H9 (cell line): ENCODE data around the gene EDAR. TPM values are rescaled to one million over a fixed set of nuclear protein-coding genes. Genes with fewer than 3 reads are reported as not detected.

Source experiments
- DNase-seq: peaks from one replicate; pipeline ENCODE4 v3.0.0-alpha.2; 2017
- H2AFZ ChIP-seq: one replicate; pipeline ENCODE4 v1.6.1; 2013; ENCODE audit warnings: mild to moderate bottlenecking, low read length, control low read depth, moderate library complexity
- H2AK5ac ChIP-seq: 2 replicates; pipeline ENCODE4 v1.6.1; 2013; ENCODE audit warnings: low read length, control low read depth, mixed read lengths; ENCODE audit not compliant: insufficient read length
- H2BK120ac ChIP-seq: one replicate; pipeline ENCODE4 v1.6.1; 2013; ENCODE audit warnings: low read depth, mild to moderate bottlenecking, low read length, control low read depth, inconsistent platforms; ENCODE audit not compliant: poor library complexity, severe bottlenecking
- H2BK12ac ChIP-seq: 2 replicates; pipeline ENCODE4 v1.6.1; 2013; ENCODE audit warnings: low read length, control low read depth, mixed read lengths, low read depth; ENCODE audit not compliant: insufficient read length
- H2BK15ac ChIP-seq: 2 replicates; pipeline ENCODE4 v1.6.1; 2013; ENCODE audit warnings: low read depth, low read length, control low read depth
- H2BK20ac ChIP-seq: one replicate; pipeline ENCODE4 v1.6.1; 2013; ENCODE audit warnings: low read depth, mild to moderate bottlenecking, low read length, control low read depth, inconsistent platforms; ENCODE audit not compliant: poor library complexity, severe bottlenecking
- H2BK5ac ChIP-seq: 2 replicates; pipeline ENCODE4 v1.6.1; 2013; ENCODE audit warnings: low read length, control low read depth, mixed read lengths; ENCODE audit not compliant: insufficient read length
- H3K14ac ChIP-seq: 2 replicates; pipeline ENCODE4 v1.6.1; 2013; ENCODE audit warnings: low read length, control low read depth; ENCODE audit not compliant: insufficient read depth
- H3K18ac ChIP-seq: 2 replicates; pipeline ENCODE4 v1.6.1; 2013; ENCODE audit warnings: low read depth, mild to moderate bottlenecking, mixed read lengths, low read length, control low read depth; ENCODE audit not compliant: insufficient read length
- H3K23ac ChIP-seq: 2 replicates; pipeline ENCODE4 v1.6.1; 2013; ENCODE audit warnings: low read length, control low read depth, mixed read lengths, low read depth; ENCODE audit not compliant: insufficient read length
- H3K23me2 ChIP-seq: 2 replicates; pipeline ENCODE4 v1.6.1; 2013; ENCODE audit warnings: low read depth, mild to moderate bottlenecking, mixed read lengths, low read length, control low read depth; ENCODE audit not compliant: insufficient read length, poor library complexity, severe bottlenecking
- H3K27ac ChIP-seq: 2 replicates; pipeline ENCODE4 v1.5.1; 2013; ENCODE audit warnings: low read length, control low read depth, mixed read lengths, low read depth; ENCODE audit not compliant: insufficient read length
- H3K27me3 ChIP-seq: 2 replicates; pipeline ENCODE4 v1.6.1; 2013; ENCODE audit warnings: low read length, control low read depth, inconsistent platforms; ENCODE audit not compliant: insufficient read depth
- H3K4ac ChIP-seq: 2 replicates; pipeline ENCODE4 v1.6.1; 2013; ENCODE audit warnings: low read depth, mild to moderate bottlenecking, control low read depth, inconsistent platforms, low read length, moderate library complexity
- H3K4me1 ChIP-seq: 2 replicates; pipeline ENCODE4 v1.6.1; 2013; ENCODE audit warnings: low read length, control low read depth, inconsistent platforms; ENCODE audit not compliant: insufficient read depth
- H3K4me2 ChIP-seq: 2 replicates; pipeline ENCODE4 v1.6.1; 2013; ENCODE audit warnings: low read length, control low read depth, mixed read lengths; ENCODE audit not compliant: insufficient read length, insufficient read depth
- H3K56ac ChIP-seq: 2 replicates; pipeline ENCODE4 v1.6.1; 2013; ENCODE audit warnings: low read depth, mild to moderate bottlenecking, mixed read lengths, low read length, control low read depth; ENCODE audit not compliant: insufficient read length
- H3K79me1 ChIP-seq: 2 replicates; pipeline ENCODE4 v1.6.1; 2013; ENCODE audit warnings: low read depth, mild to moderate bottlenecking, moderate library complexity, low read length, control low read depth, inconsistent platforms; ENCODE audit not compliant: insufficient read depth, poor library complexity, severe bottlenecking
- H3K79me2 ChIP-seq: 2 replicates; pipeline ENCODE4 v1.6.1; 2013; ENCODE audit warnings: low read length, control low read depth, inconsistent platforms; ENCODE audit not compliant: insufficient read depth
- H3K9ac ChIP-seq: 2 replicates; pipeline ENCODE4 v1.6.1; 2013; ENCODE audit warnings: low read length, control low read depth, mixed read lengths; ENCODE audit not compliant: insufficient read length; ENCODE audit errors: extremely low read depth
- H3K9me3 ChIP-seq: one replicate; pipeline ENCODE4 v1.6.1; 2013; ENCODE audit warnings: low read depth, low read length, inconsistent platforms; ENCODE audit not compliant: control insufficient read depth
- H3T11ph ChIP-seq: one replicate; pipeline ENCODE4 v1.6.1; 2013; ENCODE audit warnings: mild to moderate bottlenecking, low read length, control low read depth, inconsistent platforms
- H4K20me1 ChIP-seq: one replicate; pipeline ENCODE4 v1.6.1; 2013; ENCODE audit not compliant: control insufficient read depth, insufficient read length, insufficient read depth
- H4K5ac ChIP-seq: 2 replicates; pipeline ENCODE4 v1.6.1; 2013; ENCODE audit warnings: low read depth, mild to moderate bottlenecking, mixed read lengths, low read length, control low read depth; ENCODE audit not compliant: insufficient read length
- H4K8ac ChIP-seq: replicated peaks from 2 replicates; pipeline ENCODE4 v1.6.1; 2013; ENCODE audit warnings: low read length, control low read depth, mixed read lengths, low read depth; ENCODE audit not compliant: insufficient read length
- H4K91ac ChIP-seq: 2 replicates; pipeline ENCODE4 v1.6.1; 2013; ENCODE audit warnings: low read depth, mild to moderate bottlenecking, moderate library complexity, mixed read lengths, low read length, control low read depth; ENCODE audit not compliant: insufficient read length
- H3K27ac Mint-ChIP-seq, 3 experiments: 2 replicates in 2 of 3; 3 replicates in 1 of 3; pipeline ENCODE4 v1.8.0; 2020 to 2021; ENCODE audit warnings: mixed read lengths in 3 of 3, mild to moderate bottlenecking in 1 of 3, moderate library complexity in 1 of 3
- H3K27me3 Mint-ChIP-seq: 2 replicates; pipeline ENCODE4 v1.8.0; 2021; ENCODE audit warnings: low read depth, mild to moderate bottlenecking, moderate library complexity, mixed read lengths
- H3K36me3 Mint-ChIP-seq, 3 experiments: 2 replicates in 2 of 3; 3 replicates in 1 of 3; pipeline ENCODE4 v1.8.0; 2020 to 2021; ENCODE audit warnings: low read depth in 3 of 3, mixed read lengths in 3 of 3; ENCODE audit not compliant: insufficient read depth in 1 of 3
- H3K4me1 Mint-ChIP-seq, 2 experiments: 2 replicates each; pipeline ENCODE4 v1.8.0; 2020; ENCODE audit warnings: mixed read lengths in 2 of 2
- H3K4me3 Mint-ChIP-seq, 2 experiments: 2 replicates in 1 of 2; 3 replicates in 1 of 2; pipeline ENCODE4 v1.8.0; 2020 to 2021; ENCODE audit warnings: mild to moderate bottlenecking in 2 of 2, mixed read lengths in 2 of 2, moderate library complexity in 1 of 2
- H3K9me3 Mint-ChIP-seq, 2 experiments: 2 replicates in 1 of 2; 3 replicates in 1 of 2; pipeline ENCODE4 v1.8.0; 2020; ENCODE audit warnings: mild to moderate bottlenecking in 2 of 2, mixed read lengths in 2 of 2, moderate library complexity in 1 of 2
- WGBS: extraction: QIAGEN DNeasy Blood & Tissue Kit; methylation state at CpG from one replicate; pipeline ENCODE4 v1.1.7; 2013; ENCODE audit warnings: missing lambda C conversion rate, low lambda C conversion rate, mixed read lengths; ENCODE audit not compliant: insufficient read length; ENCODE audit errors: extremely low coverage; 5-methylcytosine and 5-hydroxymethylcytosine counted together
- total RNA-seq: library from RNA; stranded (reverse); gene quantifications from 2 replicates; pipeline ENCODE4 v1.2.1, GENCODE V29; 2021
- TF ChIP-seq, protein P1 (sequence below): fragments of 200-600 bp; sonication (generic); conservative IDR thresholded peaks from 3 replicates; pipeline ENCODE4 v1.8.0; 2021; ENCODE audit warnings: antibody characterized with exemption, mild to moderate bottlenecking

Gene EDAR
- total RNA-seq, 1 experiment from 2014 or later = not detected

DNA sequence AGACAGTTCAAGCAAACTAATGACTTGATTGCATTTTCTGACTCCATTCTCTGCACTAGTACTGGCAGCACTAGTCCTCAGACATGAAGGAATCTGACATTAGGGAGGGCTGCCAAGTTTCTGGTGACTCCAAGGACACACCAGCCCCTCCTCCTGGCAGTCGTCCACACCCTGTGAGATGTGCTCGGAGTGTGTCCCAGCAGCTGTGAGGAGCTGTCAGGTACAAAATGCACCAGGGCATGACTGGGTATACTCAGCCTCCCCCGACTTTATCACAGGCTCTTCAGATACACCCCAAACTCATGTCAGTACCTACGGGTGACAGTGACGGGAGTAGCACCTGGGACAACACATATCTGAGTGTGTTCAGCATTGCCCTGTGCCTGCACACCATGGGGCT, 43.1 kb downstream of the EDAR start:
- Histone ChIP-seq H4K8ac (no peak overlapping the region), H3K9me3 (no peaks in the 10 kb centered on the region), H2BK15ac (no peak overlapping the region), H3K23ac (no peak overlapping the region), H3K18ac (no peak overlapping the region), H3T11ph (no peak overlapping the region), H3K79me2 (no peaks in the 10 kb centered on the region), H3K27me3 (no peaks in the 10 kb centered on the region), H3K27ac (no peak overlapping the region), H3K4me2 (no peak overlapping the region), H4K91ac (no peak overlapping the region), H3K9ac (no peak overlapping the region), H2BK120ac (no peak overlapping the region), H3K14ac (no peak overlapping the region), H3K56ac (no peak overlapping the region), H4K5ac (no peak overlapping the region), H2BK12ac (no peak overlapping the region), H3K4me1 (no peaks in the 10 kb centered on the region), H3K4ac (no peak overlapping the region), H3K23me2 (no peaks in the 10 kb centered on the region), H2AK5ac (no peak overlapping the region), H3K79me1 (no peaks in the 10 kb centered on the region), H2BK20ac (no peak overlapping the region), H4K20me1 (no peaks in the 10 kb centered on the region), H2AFZ (no peak overlapping the region), H2BK5ac (no peak overlapping the region)
- TF ChIP-seq, protein P1, sequence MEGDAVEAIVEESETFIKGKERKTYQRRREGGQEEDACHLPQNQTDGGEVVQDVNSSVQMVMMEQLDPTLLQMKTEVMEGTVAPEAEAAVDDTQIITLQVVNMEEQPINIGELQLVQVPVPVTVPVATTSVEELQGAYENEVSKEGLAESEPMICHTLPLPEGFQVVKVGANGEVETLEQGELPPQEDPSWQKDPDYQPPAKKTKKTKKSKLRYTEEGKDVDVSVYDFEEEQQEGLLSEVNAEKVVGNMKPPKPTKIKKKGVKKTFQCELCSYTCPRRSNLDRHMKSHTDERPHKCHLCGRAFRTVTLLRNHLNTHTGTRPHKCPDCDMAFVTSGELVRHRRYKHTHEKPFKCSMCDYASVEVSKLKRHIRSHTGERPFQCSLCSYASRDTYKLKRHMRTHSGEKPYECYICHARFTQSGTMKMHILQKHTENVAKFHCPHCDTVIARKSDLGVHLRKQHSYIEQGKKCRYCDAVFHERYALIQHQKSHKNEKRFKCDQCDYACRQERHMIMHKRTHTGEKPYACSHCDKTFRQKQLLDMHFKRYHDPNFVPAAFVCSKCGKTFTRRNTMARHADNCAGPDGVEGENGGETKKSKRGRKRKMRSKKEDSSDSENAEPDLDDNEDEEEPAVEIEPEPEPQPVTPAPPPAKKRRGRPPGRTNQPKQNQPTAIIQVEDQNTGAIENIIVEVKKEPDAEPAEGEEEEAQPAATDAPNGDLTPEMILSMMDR = no peak
- no peak for DNase-seq
- Mint-ChIP-seq H3K4me3 (no peak overlapping the region), H3K9me3 (peaks cover 30 to 31% of the 10 kb centered on the region in 2 experiments), H3K36me3 (peaks cover 6 to 17% (median 9%) of the 10 kb centered on the region in 3 experiments), H3K4me1 (no peaks in the 10 kb centered on the region), H3K27ac (no peak overlapping the region), H3K27me3 (peaks cover 6% of the 10 kb centered on the region)
- no CpG with 5 or more reads among the region's 5 CpGs for WGBS
